Subcutaneous adipose tissue (tissue), 4 donors: ENCODE measurements around the gene ADGRA1. TPM values are rescaled to one million over a fixed set of nuclear protein-coding genes. Genes with fewer than 3 reads are reported as not detected.

ENCODE experiments used
- total RNA-seq, 4 donors: library from RNA; depleted of rRNA; stranded (reverse); fragments of >200 nt; gene quantifications; one replicate each; pipeline ENCODE4 v1.1.0, GENCODE V29; 2016
- TF ChIP-seq, protein P1 (sequence below): fragments of 450-650 bp; IDR thresholded peaks from one replicate; pipeline ENCODE4 v1.5.1; 2016; ENCODE audit warnings: low read depth, mild to moderate bottlenecking, control low read depth, antibody characterized with exemption, moderate library complexity

Gene ADGRA1
- total RNA-seq, 4 donors from 2014 or later, result 0.38 TPM; not detected in 3

DNA sequence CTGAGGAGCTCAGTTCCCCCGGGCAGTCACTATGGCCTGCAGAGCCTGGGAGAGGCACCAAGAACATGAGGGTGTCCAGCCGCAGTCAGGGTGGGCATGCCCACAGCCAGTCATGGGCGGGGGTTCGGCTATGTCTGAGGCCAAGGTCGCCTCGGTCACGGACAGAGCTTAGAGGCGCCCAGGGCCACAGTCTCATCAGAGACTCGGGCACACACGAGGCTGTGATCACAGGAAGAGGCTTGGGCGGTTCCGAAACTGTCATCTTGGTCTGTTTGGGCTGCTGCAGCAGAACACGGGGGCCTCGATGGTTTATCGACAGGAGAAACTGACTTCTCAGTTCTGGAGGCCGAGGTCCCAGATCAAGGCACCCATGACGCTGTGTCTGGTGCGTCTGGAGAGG, 9.7 kb downstream of the ADGRA1 start:
- TF ChIP-seq, protein P1, sequence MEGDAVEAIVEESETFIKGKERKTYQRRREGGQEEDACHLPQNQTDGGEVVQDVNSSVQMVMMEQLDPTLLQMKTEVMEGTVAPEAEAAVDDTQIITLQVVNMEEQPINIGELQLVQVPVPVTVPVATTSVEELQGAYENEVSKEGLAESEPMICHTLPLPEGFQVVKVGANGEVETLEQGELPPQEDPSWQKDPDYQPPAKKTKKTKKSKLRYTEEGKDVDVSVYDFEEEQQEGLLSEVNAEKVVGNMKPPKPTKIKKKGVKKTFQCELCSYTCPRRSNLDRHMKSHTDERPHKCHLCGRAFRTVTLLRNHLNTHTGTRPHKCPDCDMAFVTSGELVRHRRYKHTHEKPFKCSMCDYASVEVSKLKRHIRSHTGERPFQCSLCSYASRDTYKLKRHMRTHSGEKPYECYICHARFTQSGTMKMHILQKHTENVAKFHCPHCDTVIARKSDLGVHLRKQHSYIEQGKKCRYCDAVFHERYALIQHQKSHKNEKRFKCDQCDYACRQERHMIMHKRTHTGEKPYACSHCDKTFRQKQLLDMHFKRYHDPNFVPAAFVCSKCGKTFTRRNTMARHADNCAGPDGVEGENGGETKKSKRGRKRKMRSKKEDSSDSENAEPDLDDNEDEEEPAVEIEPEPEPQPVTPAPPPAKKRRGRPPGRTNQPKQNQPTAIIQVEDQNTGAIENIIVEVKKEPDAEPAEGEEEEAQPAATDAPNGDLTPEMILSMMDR, result no peak

DNA sequence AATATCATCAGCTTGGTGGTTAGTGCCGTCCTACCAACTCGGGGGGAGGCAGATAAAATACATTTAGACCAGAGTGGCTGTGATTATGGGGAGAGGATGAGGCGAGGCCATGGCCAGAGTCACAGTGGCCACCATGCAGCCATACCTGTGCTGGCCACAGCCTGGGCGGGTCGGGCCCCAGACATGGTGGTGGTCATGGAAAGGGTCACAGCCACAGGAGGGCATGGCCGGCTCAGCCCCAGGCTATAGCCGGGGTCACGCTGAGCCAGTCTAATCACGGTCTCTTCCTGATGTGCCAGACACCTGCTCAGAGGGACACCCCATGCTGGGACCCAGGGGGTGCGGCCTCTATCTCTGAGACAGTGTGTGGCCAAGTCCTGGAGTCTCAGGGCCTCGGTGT, 10.2 kb downstream of the ADGRA1 start:
- TF ChIP-seq, protein P1, result no peak

DNA sequence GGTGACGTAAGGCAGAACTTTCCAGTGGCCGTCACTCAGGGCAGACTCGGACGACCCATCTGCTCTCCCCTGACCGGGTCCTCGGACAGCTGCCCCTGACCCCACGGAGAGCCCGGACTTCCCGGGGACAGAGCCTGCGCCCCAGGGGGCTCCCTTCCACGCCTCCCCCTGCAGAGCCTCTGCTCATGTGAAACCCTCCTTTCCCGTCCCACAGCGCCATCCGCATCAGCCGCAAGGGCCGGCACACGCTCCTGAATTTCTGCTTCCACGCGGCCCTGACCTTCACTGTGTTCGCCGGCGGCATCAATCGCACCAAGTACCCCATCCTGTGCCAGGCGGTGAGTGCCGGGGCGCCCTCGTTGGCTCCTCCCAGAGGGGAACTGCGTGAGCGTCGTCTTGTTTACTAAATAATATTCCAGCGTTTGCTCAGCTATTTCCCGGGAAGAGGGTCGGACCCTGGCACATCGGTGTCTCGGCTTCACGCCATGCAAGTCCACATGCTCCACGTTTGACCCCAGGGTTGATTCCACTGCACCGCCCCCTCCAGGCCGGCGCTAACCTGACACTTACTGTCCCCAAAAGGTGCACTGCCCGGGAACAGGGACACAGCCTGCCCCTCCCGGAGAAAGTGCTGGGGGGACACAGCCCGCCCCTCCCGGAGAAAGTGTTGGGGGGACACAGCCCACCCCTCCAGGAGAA, 10.9 kb downstream of the ADGRA1 start:
- TF ChIP-seq, protein P1, result no peak

DNA sequence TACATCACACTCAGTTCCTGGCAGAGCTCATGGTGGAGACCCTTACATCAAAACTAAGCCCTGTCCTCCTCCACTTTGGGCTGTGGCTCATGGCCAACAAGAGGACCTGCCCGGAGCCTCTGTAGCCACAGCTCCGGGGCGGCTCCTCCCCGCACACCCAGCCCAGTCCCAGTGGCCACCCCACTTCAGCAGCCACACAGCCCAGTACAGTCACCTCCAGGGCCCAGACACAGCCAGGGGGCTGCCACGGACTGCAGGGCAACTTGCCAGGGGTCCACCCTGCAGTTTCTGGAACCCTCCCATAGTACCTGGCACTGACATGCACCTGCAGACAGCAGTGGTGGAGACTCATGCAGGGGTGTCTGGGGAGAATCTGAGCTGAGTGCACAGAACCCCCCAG, 11.8 kb downstream of the ADGRA1 start:
- TF ChIP-seq, protein P1, result no peak

DNA sequence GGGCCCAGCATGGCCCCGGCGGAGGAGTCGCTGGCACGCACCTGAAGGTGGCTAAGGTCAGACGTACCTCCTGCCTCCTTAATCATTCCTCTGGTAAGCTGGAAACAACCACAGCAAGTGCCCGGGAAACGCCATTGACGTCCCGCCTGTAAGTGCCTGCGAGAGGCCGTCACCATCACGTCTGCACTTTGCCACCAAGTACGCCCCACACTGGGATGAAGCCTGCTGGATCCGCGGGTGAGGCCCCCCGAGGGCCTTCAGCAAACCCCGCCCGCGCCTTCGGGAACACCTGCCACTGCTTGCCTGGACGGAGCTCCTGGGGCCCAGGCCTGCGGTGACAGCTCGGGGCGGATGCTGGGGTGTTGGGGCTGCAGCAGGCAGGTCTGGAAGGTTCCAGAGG, 12.5 kb downstream of the ADGRA1 start:
- TF ChIP-seq, protein P1, result no peak

DNA sequence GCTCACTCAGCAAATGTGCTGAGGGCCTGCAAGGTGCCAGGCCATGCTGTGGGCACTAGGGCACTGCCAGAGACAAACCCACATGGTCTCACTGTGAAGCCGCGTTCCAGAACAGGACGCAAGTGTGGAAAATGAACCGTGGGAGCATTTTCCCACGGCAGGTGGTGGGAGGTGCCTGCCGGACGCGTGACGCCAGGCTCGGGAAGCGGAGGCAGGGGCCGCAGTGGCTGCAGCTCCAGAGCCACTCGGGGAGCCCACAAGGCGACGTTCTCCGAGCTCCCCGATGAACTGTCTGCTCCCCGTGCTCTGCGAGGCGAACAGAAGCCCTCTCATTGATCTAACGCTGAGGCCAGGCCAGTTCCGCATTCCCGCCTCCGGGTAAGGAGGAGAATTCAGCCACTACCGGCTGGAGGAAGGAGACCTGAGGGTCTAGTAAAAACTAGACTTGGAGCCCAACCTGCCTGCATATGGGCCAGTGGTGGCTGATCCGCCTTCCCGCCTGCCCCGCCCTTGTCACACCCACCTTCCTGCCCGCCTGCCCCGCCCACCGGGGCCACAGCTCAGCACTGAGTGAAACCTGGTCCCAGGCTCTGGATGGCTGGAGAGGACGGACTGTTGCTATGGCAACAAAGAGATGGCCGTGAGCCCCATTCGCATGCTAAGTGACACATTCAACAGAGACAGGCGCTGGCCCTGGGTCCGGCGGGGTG, 13.1 kb downstream of the ADGRA1 start:
- TF ChIP-seq, protein P1, result no peak

DNA sequence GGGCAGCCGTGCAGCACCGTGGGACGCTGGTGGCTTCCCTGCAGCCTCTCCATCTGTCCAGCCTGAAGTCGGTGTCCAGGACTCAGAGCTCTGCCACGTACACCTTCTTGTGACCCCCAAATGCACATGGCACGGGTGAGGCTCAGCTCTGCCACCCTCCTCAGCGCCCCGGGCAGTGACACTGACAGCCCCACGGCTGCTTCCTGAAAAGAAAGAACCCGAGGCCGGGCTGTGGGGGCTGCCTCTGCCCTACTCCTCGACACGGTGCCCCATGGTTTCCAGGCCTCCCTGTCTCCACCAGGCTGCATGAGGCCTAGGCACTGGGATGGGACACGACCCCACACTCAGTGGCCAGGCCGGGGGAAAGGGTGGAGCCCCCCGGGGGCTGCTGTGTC, 13.7 kb downstream of the ADGRA1 start:
- TF ChIP-seq, protein P1, result no peak
